Prostate gland (tissue), 2 donors: Measurements from ENCODE around the gene OCSTAMP.

Experiments
- CTCF ChIP-seq, 4 experiments: fragments of 200-600 bp in 2 of 4; fragments of 450-650 bp in 2 of 4; sonication (generic) in 2 of 4; IDR thresholded peaks; 1 replicate in 3 of 4; 2 replicates in 1 of 4; pipeline ENCODE4 v1.5.1; 2016 to 2019; ENCODE audit warnings: antibody characterized with exemption in 4 of 4, mild to moderate bottlenecking in 2 of 4, moderate library complexity in 2 of 4
- POLR2A ChIP-seq: fragments of 450-650 bp; IDR thresholded peaks from one replicate; pipeline ENCODE4 v1.6.1; 2016; ENCODE audit warnings: antibody characterized with exemption, mild to moderate bottlenecking

GRCh38 chr20:46573234-46573633, 22.8 kb upstream of the OCSTAMP start:
- TF ChIP-seq CTCF (IDR thresholded peaks at IDR 0.05) (no peak), POLR2A (no peak)
